SKM-1 treated with dmso at 0.1 percent for 144 hours (cell line): ENCODE data around the gene HSFX3.
"Not testable (repeated sequence)": the region's sequence is repeated elsewhere in the genome, so short reads cannot be mapped to it uniquely, and the experiment has no call there.

ENCODE experiments used
- DNase-seq: peaks from one replicate; lab custom pipeline; 2025; ENCODE audit not compliant: unreplicated experiment; lab: John Stamatoyannopoulos, UW

Gene HSFX3

GRCh38 chrX:149518236-149518635 lies 31.5 kb downstream of the HSFX3 start:
- DNase-seq, result no peak

- no peak for DNase-seq
Observed at GRCh38 chrX:149517308-149517707, 32.4 kb downstream of the HSFX3 start.

GRCh38 chrX:149516604-149517003 lies 33.1 kb downstream of the HSFX3 start:
- DNase-seq, result no peak

- DNase-seq, result peak; percentile 7
Observed at GRCh38 chrX:149515954-149516602, 33.6 kb downstream of the HSFX3 start.

GRCh38 chrX:149513825-149514428 lies 35.8 kb downstream of the HSFX3 start:
- no peak for DNase-seq

GRCh38 chrX:149512225-149512885 lies 37.4 kb downstream of the HSFX3 start:
- peak; percentile 38 for DNase-seq

GRCh38 chrX:149511081-149511480 lies 38.6 kb downstream of the HSFX3 start:
- no peak for DNase-seq

- no peak for DNase-seq
Observed at GRCh38 chrX:149510386-149510785, 39.3 kb downstream of the HSFX3 start.

- no peak for DNase-seq
Observed at GRCh38 chrX:149508467-149508866, 41.3 kb downstream of the HSFX3 start.

GRCh38 chrX:149506349-149506748 lies 43.4 kb downstream of the HSFX3 start:
- DNase-seq, result no peak

- no peak for DNase-seq
Observed at GRCh38 chrX:149505671-149506070, 44.1 kb downstream of the HSFX3 start.

GRCh38 chrX:149504915-149505651 lies 44.6 kb downstream of the HSFX3 start, which contains the start of gene IDS:
TSS of gene IDS (minus strand) at chrX:149505306. CDS start at chrX:149505137, 169 bp downstream.
- peak; percentile 82 for DNase-seq

GRCh38 chrX:149504226-149504914 lies 45.4 kb downstream of the HSFX3 start:
- peak; percentile 35 for DNase-seq

GRCh38 chrX:149503446-149503845 lies 46.3 kb downstream of the HSFX3 start:
- DNase-seq, result peak; percentile 25

- not testable (repeated sequence) for DNase-seq
Observed at GRCh38 chrX:149502923-149503322, 46.8 kb downstream of the HSFX3 start.

GRCh38 chrX:149499766-149500165 lies 50.0 kb downstream of the HSFX3 start:
- no peak for DNase-seq

GRCh38 chrX:149498767-149499166 lies 51.0 kb downstream of the HSFX3 start:
- DNase-seq, result no peak
